HCT116 (cell line): ENCODE results near the gene COX7A2L. TPM values are rescaled to one million over a fixed set of nuclear protein-coding genes. Genes with fewer than 3 reads are reported as not detected.

ENCODE experiments used
- ATAC-seq: fragments of 200-7000 bp; cut with Tn5 transposase; 2 replicates; pipeline ENCODE4 v1.9.1; 2020; ENCODE audit warnings: mild to moderate bottlenecking, moderate library complexity
- Bru-seq: library from RNA; stranded (reverse); fragments of 400-500 nt; gene quantifications from one replicate; lab custom pipeline; 2021; lab: Mats Ljungman, UMichigan
- BruChase-seq, 2 experiments: library from RNA; stranded (reverse); fragments of 400-500 nt; gene quantifications; one replicate each; lab custom pipeline; 2021; lab: Mats Ljungman, UMichigan
- BruUV-seq: library from RNA; stranded (reverse); fragments of 400-500 nt; replicated peaks from 2 replicates; lab custom pipeline; 2021; lab: Mats Ljungman, UMichigan
- CTCF ChIA-PET: fragments of 300-600 bp; sonication (Branson Sonifier 250); formaldehyde crosslinking; loops from one replicate; lab custom pipeline; 2021; ENCODE audit warnings: antibody characterized with exemption; lab: Charles Lee
- POLR2A ChIA-PET: fragments of 300-600, 350-600 bp; sonication (Branson Sonifier 250); formaldehyde crosslinking; loops from one replicate; lab custom pipeline; 2021; ENCODE audit warnings: antibody characterized with exemption; lab: Charles Lee
- RAD21 ChIA-PET, 2 experiments: fragments of 300-600 bp; sonication (Branson Sonifier 250); formaldehyde crosslinking; loops; one replicate each; lab custom pipeline; 2023; ENCODE audit warnings: low total read pairs in 2 of 2; ENCODE audit not compliant: uncharacterized antibody in 2 of 2, unreplicated experiment in 2 of 2, low non-redundant PET in 1 of 2; lab: Charles Lee
- DNase-seq: peaks from one replicate; pipeline ENCODE4 v3.0.0-alpha.2; 2010; ENCODE audit warnings: low read depth, low spot score
- H2AFZ ChIP-seq: fragments of 200-600 bp; shearing (Covaris generic), sonication (generic); 2 replicates; pipeline ENCODE4 v1.6.1; 2017; ENCODE audit warnings: low read depth, mixed run types, mixed read lengths, antibody characterized with exemption, low read length; ENCODE audit not compliant: poor library complexity, severe bottlenecking
- H3K27ac ChIP-seq: 2 replicates; pipeline ENCODE4 v1.5.1; 2012; ENCODE audit warnings: low read depth, low read length
- H3K27me3 ChIP-seq: fragments of 200-600 bp; sonication (generic); 2 replicates; pipeline ENCODE4 v1.6.1; 2016; ENCODE audit warnings: mixed run types, low read length, mixed read lengths; ENCODE audit not compliant: insufficient read depth
- H3K36me3 ChIP-seq, 2 experiments: fragments of 200-500 bp in 1 of 2; fragments of 200-600 bp in 1 of 2; sonication (Bioruptor generic) in 1 of 2; sonication (generic) in 1 of 2; 2 replicates each; pipeline versions ENCODE4 v1.5.1 to v1.6.1; 2014 to 2016; ENCODE audit warnings: low read length in 2 of 2, inconsistent platforms in 1 of 2, mixed read lengths in 1 of 2, mixed run types in 1 of 2; ENCODE audit not compliant: insufficient read depth in 2 of 2, control insufficient read depth in 1 of 2
- H3K4me1 ChIP-seq, 2 experiments: fragments of 200-600 bp in 1 of 2; sonication (generic) in 1 of 2; 2 replicates each; pipeline versions ENCODE4 v1.5.1 to v1.6.1; 2012 to 2017; ENCODE audit warnings: low read length in 2 of 2, inconsistent platforms in 1 of 2, mild to moderate bottlenecking in 1 of 2, mixed read lengths in 1 of 2, mixed run types in 1 of 2, moderate library complexity in 1 of 2; ENCODE audit not compliant: insufficient read depth in 2 of 2, control insufficient read depth in 1 of 2
- H3K4me2 ChIP-seq: fragments of 200-600 bp; sonication (generic); 2 replicates; pipeline ENCODE4 v1.6.1; 2017; ENCODE audit warnings: mixed run types, low read length, mixed read lengths
- H3K4me3 ChIP-seq, 2 experiments: fragments of 200-600 bp in 1 of 2; sonication (generic) in 1 of 2; replicated peaks in 1 of 2; 2 replicates each; pipeline ENCODE4 v1.5.1; 2011 to 2016; ENCODE audit warnings: low read length in 2 of 2, control low read depth in 1 of 2, low read depth in 1 of 2, mild to moderate bottlenecking in 1 of 2, mixed read lengths in 1 of 2, mixed run types in 1 of 2
- H3K79me2 ChIP-seq: fragments of 200-600 bp; sonication (generic); 2 replicates; pipeline ENCODE4 v1.6.1; 2017; ENCODE audit warnings: mild to moderate bottlenecking, mixed run types, low read length, moderate library complexity, mixed read lengths; ENCODE audit not compliant: insufficient read depth
- H3K9ac ChIP-seq: fragments of 200-600 bp; sonication (generic); 2 replicates; pipeline ENCODE4 v1.6.1; 2016; ENCODE audit warnings: low read length, mixed read lengths
- H3K9me2 ChIP-seq: fragments of 200-600 bp; sonication (generic), shearing (Covaris generic); 2 replicates; pipeline ENCODE4 v1.6.1; 2017; ENCODE audit warnings: mixed run types, mild to moderate bottlenecking, moderate library complexity; ENCODE audit not compliant: insufficient read depth
- H3K9me3 ChIP-seq, 2 experiments: fragments of 200-500 bp in 1 of 2; fragments of 200-600 bp in 1 of 2; sonication (Bioruptor generic) in 1 of 2; sonication (generic) in 1 of 2; 2 replicates each; pipeline ENCODE4 v1.6.1; 2014 to 2017; ENCODE audit warnings: low read length in 2 of 2, mixed read lengths in 2 of 2, inconsistent platforms in 1 of 2, low read depth in 1 of 2, mild to moderate bottlenecking in 1 of 2, mixed run types in 1 of 2, moderate library complexity in 1 of 2; ENCODE audit not compliant: control insufficient read depth in 1 of 2, insufficient read depth in 1 of 2
- H4K20me1 ChIP-seq: fragments of 200-600 bp; sonication (generic), shearing (Covaris generic); 2 replicates; pipeline ENCODE4 v1.6.1; 2017; ENCODE audit warnings: mixed run types, mild to moderate bottlenecking, moderate library complexity; ENCODE audit not compliant: insufficient read depth
- CTCF ChIP-seq, 3 experiments: fragments of 200-600 bp in 1 of 3; sonication (generic) in 1 of 3; IDR thresholded peaks in 2 of 3; conservative IDR thresholded peaks in 1 of 3; 2 replicates each; pipeline ENCODE4 v1.5.1; 2012 to 2017; ENCODE audit warnings: low read depth in 2 of 3, low read length in 2 of 3, antibody characterized with exemption in 1 of 3, borderline replicate concordance in 1 of 3, control low read depth in 1 of 3, mild to moderate bottlenecking in 1 of 3, mixed read lengths in 1 of 3, mixed run types in 1 of 3, moderate library complexity in 1 of 3; ENCODE audit not compliant: insufficient read depth in 1 of 3
- EZH2phosphoT487 ChIP-seq: fragments of 200-600 bp; IDR thresholded peaks from 2 replicates; pipeline ENCODE4 v1.6.1; 2018; ENCODE audit warnings: antibody characterized with exemption, borderline replicate concordance
- FOSL1 ChIP-seq: IDR thresholded peaks from 2 replicates; pipeline ENCODE4 v1.6.1; 2012; ENCODE audit warnings: low read depth
- POLR2A ChIP-seq: IDR thresholded peaks from 2 replicates; pipeline ENCODE4 v1.7.0; 2011; ENCODE audit warnings: borderline replicate concordance; ENCODE audit not compliant: insufficient read depth, insufficient read length; ENCODE audit errors: extremely low read depth
- POLR2AphosphoS5 ChIP-seq: IDR thresholded peaks from 2 replicates; pipeline ENCODE4 v1.6.1; 2011; ENCODE audit warnings: mild to moderate bottlenecking, low read depth, low read length, moderate library complexity
- RAD21 ChIP-seq: IDR thresholded peaks from 2 replicates; pipeline ENCODE4 v1.6.1; 2012; ENCODE audit warnings: low read depth, mild to moderate bottlenecking
- SP1 ChIP-seq: IDR thresholded peaks from 2 replicates; pipeline ENCODE4 v1.6.1; 2012; ENCODE audit warnings: low read depth
- SRF ChIP-seq: IDR thresholded peaks from 2 replicates; pipeline ENCODE4 v1.6.1; 2012; ENCODE audit warnings: low read depth
- YY1 ChIP-seq: IDR thresholded peaks from 2 replicates; pipeline ENCODE4 v1.6.1; 2011; ENCODE audit warnings: low read length, low read depth, moderate library complexity, mild to moderate bottlenecking; ENCODE audit not compliant: insufficient replicate concordance; ENCODE audit errors: extremely low read depth
- ZBTB33 ChIP-seq: IDR thresholded peaks from 2 replicates; pipeline ENCODE4 v1.6.1; 2011; ENCODE audit warnings: mild to moderate bottlenecking, low read length, moderate library complexity; ENCODE audit not compliant: insufficient replicate concordance; ENCODE audit errors: extremely low read depth
- intact Hi-C: fragments of 100-400 bp; cut with micrococcal nuclease; formaldehyde crosslinking; loops from 2 replicates; pipeline ENCODE4 v1.10.0; 2022
- long read RNA-seq: library from polyadenylated mRNA; unstranded; transcript quantifications from one replicate; pipeline ENCODE4 v2.0.0, GENCODE V29; 2021; ENCODE audit not compliant: unreplicated experiment
- polyA plus RNA-seq: library from polyadenylated mRNA; unstranded; fragments of >200 nt; gene quantifications from 2 replicates; pipeline ENCODE4 v1.2.1, GENCODE V29; 2012; ENCODE audit warnings: missing spikeins
- total RNA-seq: library from RNA; stranded (reverse); gene quantifications from one replicate; pipeline ENCODE4 v1.2.1, GENCODE V29; 2021; ENCODE audit not compliant: unreplicated experiment
- TF ChIP-seq, protein P1 (sequence below): IDR thresholded peaks from 2 replicates; pipeline ENCODE4 v1.6.1; 2012

COX7A2L gene
- total RNA-seq (104 TPM), Bru-seq, nascent RNA (percentile 85 among the genes with signal in this experiment), BruChase-seq, experiment 1, labeled RNA remaining after a 6-hour chase (percentile 91 among the genes with signal in this experiment), BruChase-seq, experiment 2, labeled RNA remaining after a 2-hour chase (percentile 88 among the genes with signal in this experiment)
- polyA plus RNA-seq, result 85.3 and 93.7 TPM in 2 replicates
- long read RNA-seq, transcript COX7A2L-201 (3 exons, 1,112 nt), result major isoform, 135 of 152 reads
- long read RNA-seq, partial matches to known transcripts, result 11 of 152 reads
- long read RNA-seq, other reads (novel, unspliced or antisense), result 5 of 152 reads

- Histone ChIP-seq H2AFZ (peak within 1 kb of the TSS; percentile 98), H3K79me2 (peaks cover 50% of the 10 kb centered on the region), H3K9me3 (no peaks in the 10 kb centered on the region), H3K27me3 (no peaks in the 10 kb centered on the region), H3K4me2 (peak within 1 kb of the TSS; percentile 95), H3K27ac (peak within 1 kb of the TSS; percentile 93), H3K9ac (peak within 1 kb of the TSS; percentile 94), H3K4me3 (peak within 1 kb of the TSS; percentile 96 to 99), H3K9me2 (no peaks in the 10 kb centered on the region), H3K36me3 (no peaks in the 10 kb centered on the region), H4K20me1 (0 out of 2 replicates have a peak, but pooled peaks cover 8% of the 10 kb centered on the region), H3K4me1 (peaks cover 13 to 21% of the 10 kb centered on the region in 2 experiments; a peak in 3 of 4 replicates)
- no TSS peak for BruUV-seq
- DNase-seq (peak; percentile 92), ATAC-seq (peak; percentile 97)
- TF ChIP-seq SRF (no peak; the same call in 1 of the 2 replicates), CTCF (IDR thresholded peaks at IDR 0.05 in 2 of 3, conservative IDR thresholded peaks at IDR 0.05 in 1 of 3; ENCODE audit: borderline replicate concordance in 1 of 3, insufficient read depth in 1 of 3, low read depth in 2 of 3, low read length in 2 of 3) (peak in 2 of 3 experiments; percentile 12 to 15; a peak in 1 of 6 replicates), FOSL1 (no peak), RAD21 (peak; percentile 68), YY1 (peak; percentile 28), POLR2A (peak; percentile 36), POLR2AphosphoS5 (peak; percentile 81), EZH2phosphoT487 (no peak), SP1 (peak; percentile 84), ZBTB33 (peak; percentile 24)
- TF ChIP-seq, protein P1, sequence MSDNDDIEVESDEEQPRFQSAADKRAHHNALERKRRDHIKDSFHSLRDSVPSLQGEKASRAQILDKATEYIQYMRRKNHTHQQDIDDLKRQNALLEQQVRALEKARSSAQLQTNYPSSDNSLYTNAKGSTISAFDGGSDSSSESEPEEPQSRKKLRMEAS, result peak; percentile 85; the same call in 1 of the 2 replicates
- POLR2A ChIA-PET, result no interaction called here
- RAD21 ChIA-PET, result no interaction called here
- CTCF ChIA-PET, result interaction anchor here (1.5 kb wide), 1 partner anchor 265 kb away, joined by 3 read pairs; no protein-coding TSS in a partner anchor
- intact Hi-C loops, result no loop called here
These were observed at the start of gene COX7A2L for GRCh38 chr2:42360890-42361727. Gene COX7A2L (minus strand): TSS chr2:42361217. CDS start chr2:42361161, 56 bp downstream.
